Right lobe of liver (tissue), 4 donors: ENCODE results near the gene OR56A3.

ENCODE experiments used
- POLR2A ChIP-seq: fragments of 450-650 bp; IDR thresholded peaks from one replicate; pipeline ENCODE4 v1.6.1; 2017; ENCODE audit warnings: antibody characterized with exemption, mild to moderate bottlenecking
- TF ChIP-seq, protein P1 (sequence below), 4 donors: fragments of 200-600 bp in 3 of 4; fragments of 450-650 bp in 1 of 4; IDR thresholded peaks; one replicate each; pipeline versions ENCODE4 v1.5.1 to v1.8.0; 2016 to 2022; ENCODE audit warnings: antibody characterized with exemption in 4 of 4, mild to moderate bottlenecking in 2 of 4
- donor health status: DM: no; HTN: no; CAD: no.
- donor health status: DM: no; HTN: no; CAD: no.
- donor health status: DM: no; HTN: yes; CAD: no.

DNA sequence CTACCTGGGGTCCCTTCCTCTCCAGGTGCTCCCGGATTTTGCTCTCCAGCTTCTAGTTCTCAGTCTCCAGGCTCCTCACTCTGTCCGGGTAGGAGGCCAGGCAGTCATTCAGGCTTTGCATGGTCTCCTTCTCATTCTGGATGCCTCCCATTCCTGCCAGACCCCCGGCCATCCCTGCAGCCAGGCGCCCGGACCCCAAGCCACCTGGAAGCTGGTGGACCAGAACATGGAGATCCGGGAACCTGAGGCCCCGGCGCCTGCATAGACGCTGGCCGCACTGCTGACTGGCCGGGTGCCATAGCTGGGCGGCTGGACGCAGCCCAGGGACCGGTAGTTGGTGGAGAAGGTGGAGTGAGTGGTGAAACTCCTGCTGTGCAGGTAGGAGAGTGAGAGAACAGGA lies 52.7 kb downstream of the OR56A3 start:
- TF ChIP-seq, protein P1, sequence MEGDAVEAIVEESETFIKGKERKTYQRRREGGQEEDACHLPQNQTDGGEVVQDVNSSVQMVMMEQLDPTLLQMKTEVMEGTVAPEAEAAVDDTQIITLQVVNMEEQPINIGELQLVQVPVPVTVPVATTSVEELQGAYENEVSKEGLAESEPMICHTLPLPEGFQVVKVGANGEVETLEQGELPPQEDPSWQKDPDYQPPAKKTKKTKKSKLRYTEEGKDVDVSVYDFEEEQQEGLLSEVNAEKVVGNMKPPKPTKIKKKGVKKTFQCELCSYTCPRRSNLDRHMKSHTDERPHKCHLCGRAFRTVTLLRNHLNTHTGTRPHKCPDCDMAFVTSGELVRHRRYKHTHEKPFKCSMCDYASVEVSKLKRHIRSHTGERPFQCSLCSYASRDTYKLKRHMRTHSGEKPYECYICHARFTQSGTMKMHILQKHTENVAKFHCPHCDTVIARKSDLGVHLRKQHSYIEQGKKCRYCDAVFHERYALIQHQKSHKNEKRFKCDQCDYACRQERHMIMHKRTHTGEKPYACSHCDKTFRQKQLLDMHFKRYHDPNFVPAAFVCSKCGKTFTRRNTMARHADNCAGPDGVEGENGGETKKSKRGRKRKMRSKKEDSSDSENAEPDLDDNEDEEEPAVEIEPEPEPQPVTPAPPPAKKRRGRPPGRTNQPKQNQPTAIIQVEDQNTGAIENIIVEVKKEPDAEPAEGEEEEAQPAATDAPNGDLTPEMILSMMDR (IDR thresholded peaks at IDR 0.05), result no peak
- TF ChIP-seq POLR2A, result no peak
